Psoas muscle (tissue), 8 donors: ENCODE data around the gene KLF15. TPM values are rescaled to one million over a fixed set of nuclear protein-coding genes. Genes with fewer than 3 reads are reported as not detected.

Source experiments
- ATAC-seq, 4 donors: fragments of 200-7000 bp; cut with Tn5 transposase; one replicate each; pipeline ENCODE4 v1.9.1; 2020; ENCODE audit warnings: moderate library complexity in 3 of 4, mild to moderate bottlenecking in 2 of 4
- DNase-seq, 2 donors: peaks; one replicate each; pipeline ENCODE4 v3.0.0-alpha.2; 2020
- H3K27ac ChIP-seq: fragments of 200-600 bp; one replicate; pipeline ENCODE4 v1.8.0; 2022
- H3K27me3 ChIP-seq, 3 donors: fragments of 200-600 bp in 1 of 3; one replicate each; pipeline versions ENCODE4 v1.6.1 to v1.8.0; 2013 to 2022; ENCODE audit warnings: low read length in 2 of 3, mild to moderate bottlenecking in 2 of 3, moderate library complexity in 1 of 3; ENCODE audit not compliant: insufficient read depth in 3 of 3
- H3K36me3 ChIP-seq, 2 donors: fragments of 200-600 bp in 1 of 2; one replicate each; pipeline versions ENCODE4 v1.6.1 to v1.8.0; 2013 to 2022; ENCODE audit warnings: low read depth in 1 of 2, mild to moderate bottlenecking in 1 of 2, moderate library complexity in 1 of 2; ENCODE audit not compliant: insufficient read depth in 1 of 2
- H3K4me1 ChIP-seq: fragments of 200-600 bp; one replicate; pipeline ENCODE4 v1.8.0; 2022
- H3K4me3 ChIP-seq: fragments of 200-600 bp; one replicate; pipeline ENCODE4 v1.8.0; 2022; ENCODE audit warnings: mild to moderate bottlenecking
- H3K9me3 ChIP-seq: fragments of 200-600 bp; one replicate; pipeline ENCODE4 v1.8.0; 2022
- CTCF ChIP-seq: fragments of 200-600 bp; IDR thresholded peaks from one replicate; pipeline ENCODE4 v1.8.0; 2022; ENCODE audit warnings: antibody characterized with exemption
- WGBS, 3 donors: extraction: QIAGEN DNeasy Blood & Tissue Kit; methylation state at CpG; one replicate each; pipeline versions ENCODE4 v1.1.6 to v1.1.7; 2013; 5-methylcytosine and 5-hydroxymethylcytosine counted together
- intact Hi-C, 2 donors: fragments of 100-400 bp; cut with DNase I; formaldehyde crosslinking; loops; one replicate each; pipeline versions ENCODE4 v1.11.0 to v1.14.2; 2022
- polyA plus RNA-seq, 3 donors: library from polyadenylated mRNA; stranded (reverse); fragments of 200-250 nt; gene quantifications; one replicate each; pipeline ENCODE4 v1.2.3, GENCODE V29; 2013
- total RNA-seq, 4 donors: library from RNA; stranded (reverse); fragmentation: NEBNext Ultra II Directional in 2 of 4; extraction: Animal tissue kit (Norgen Biotek cat#: 25700) in 2 of 4; gene quantifications; one replicate each; pipeline versions ENCODE4 v1.2.1 to v1.2.4, GENCODE V29; 2021 to 2023
- donor health status: healthy with polysubstance abuse.
- donor health status: DM: no; HTN: no; CAD: no; lungs with moderate emphysema.
- donor health status: Bipolar disorder and iron deficiency.
- donor health status: healthy.
- donor health status: DM: yes; HTN: yes; CAD: no.
- donor health status: DM: no; HTN: no; CAD: no.
- donor health status: DM: no; HTN: no; CAD: no.
- donor health status: DM: yes; HTN: yes; CAD: no.

The KLF15 gene
- total and polyA plus RNA-seq, 7 donors, result 13.2 to 77.6 (median 37.8) TPM

GRCh38 chr3:126306888-126307482 lies 50.2 kb downstream of the KLF15 start:
- Histone ChIP-seq H3K27ac (no peak overlapping the region), H3K4me3 (no peak overlapping the region), H3K36me3 (no peaks in the 10 kb centered on the region), H3K27me3 (no peaks in the 10 kb centered on the region), H3K9me3 (no peaks in the 10 kb centered on the region), H3K4me1 (no peaks in the 10 kb centered on the region)
- 83 to 91% (median 86%) methylated on average over 8 of the region's 8 CpGs for WGBS, 3 donors
- intact Hi-C loops, result loop anchor here in 1 of 2 donors (5.0 kb wide), 1 partner anchor 35 kb away; no protein-coding TSS in a partner anchor
- ATAC-seq, result no peak
- no peak for TF ChIP-seq CTCF
- no peak for DNase-seq

GRCh38 chr3:126306397-126306796 lies 50.8 kb downstream of the KLF15 start:
- intact Hi-C loops, result loop anchor here in 1 of 2 donors (5.0 kb wide), 1 partner anchor 36 kb away; no protein-coding TSS in a partner anchor
- ATAC-seq (no peak), DNase-seq (no peak)
- WGBS, 3 donors, result 84 to 85% (median 84%) methylated on average over 7 of the region's 7 CpGs
- no peaks in the 10 kb centered on the region for H3K9me3 ChIP-seq
- H3K4me1 ChIP-seq, result no peaks in the 10 kb centered on the region
- no peak for TF ChIP-seq CTCF
- no peaks in the 10 kb centered on the region for H3K36me3 ChIP-seq
- no peaks in the 10 kb centered on the region for H3K27me3 ChIP-seq
- no peak overlapping the region for H3K27ac ChIP-seq
- no peak overlapping the region for H3K4me3 ChIP-seq

- H3K4me3 ChIP-seq, result no peak overlapping the region
- DNase-seq (no peak), ATAC-seq (no peak)
- H3K9me3 ChIP-seq, result no peaks in the 10 kb centered on the region
- no peaks in the 10 kb centered on the region for H3K4me1 ChIP-seq
- H3K27me3 ChIP-seq, result no peaks in the 10 kb centered on the region
- intact Hi-C loops, result loop anchor here in 1 of 2 donors (5.0 kb wide), 1 partner anchor 37 kb away; no protein-coding TSS in a partner anchor
- no peak for TF ChIP-seq CTCF
- no peaks in the 10 kb centered on the region for H3K36me3 ChIP-seq
- H3K27ac ChIP-seq, result no peak overlapping the region
Observed at GRCh38 chr3:126305427-126305826, 51.8 kb downstream of the KLF15 start.

- no peaks in the 10 kb centered on the region for H3K27me3 ChIP-seq
- H3K4me1 ChIP-seq, result no peaks in the 10 kb centered on the region
- TF ChIP-seq CTCF, result no peak
- H3K36me3 ChIP-seq, result no peaks in the 10 kb centered on the region
- 61 to 65% (median 63%) methylated on average over 3 of the region's 3 CpGs for WGBS, 3 donors
- intact Hi-C loops, result loop anchor here in 1 of 2 donors (5.0 kb wide), 1 partner anchor 38 kb away; no protein-coding TSS in a partner anchor
- H3K9me3 ChIP-seq, result no peaks in the 10 kb centered on the region
- no peak overlapping the region for H3K4me3 ChIP-seq
- ATAC-seq (no peak), DNase-seq (no peak)
- no peak overlapping the region for H3K27ac ChIP-seq
Observed at GRCh38 chr3:126304704-126305103, 52.5 kb downstream of the KLF15 start.

- no peaks in the 10 kb centered on the region for H3K27me3 ChIP-seq
- DNase-seq (no peak), ATAC-seq (no peak)
- WGBS, 3 donors, result 85 to 90% (median 87%) methylated on average over 3 of the region's 3 CpGs
- intact Hi-C loops, result no loop called here
- H3K9me3 ChIP-seq, result no peaks in the 10 kb centered on the region
- H3K27ac ChIP-seq, result no peak overlapping the region
- H3K4me1 ChIP-seq, result no peaks in the 10 kb centered on the region
- H3K36me3 ChIP-seq, result no peaks in the 10 kb centered on the region
- no peak overlapping the region for H3K4me3 ChIP-seq
- TF ChIP-seq CTCF, result no peak
Observed at GRCh38 chr3:126304291-126304690, 52.9 kb downstream of the KLF15 start.
